SIG-M5 treated with dmso at 0.1 percent for 504 hours (cell line): ENCODE measurements around the gene OLR1.
"Not testable (repeated sequence)": the region's sequence is repeated elsewhere in the genome, so short reads cannot be mapped to it uniquely, and the experiment has no call there.

ENCODE experiments used
- DNase-seq: peaks from one replicate; lab custom pipeline; 2025; ENCODE audit not compliant: unreplicated experiment; lab: John Stamatoyannopoulos, UW

OLR1 gene

DNA sequence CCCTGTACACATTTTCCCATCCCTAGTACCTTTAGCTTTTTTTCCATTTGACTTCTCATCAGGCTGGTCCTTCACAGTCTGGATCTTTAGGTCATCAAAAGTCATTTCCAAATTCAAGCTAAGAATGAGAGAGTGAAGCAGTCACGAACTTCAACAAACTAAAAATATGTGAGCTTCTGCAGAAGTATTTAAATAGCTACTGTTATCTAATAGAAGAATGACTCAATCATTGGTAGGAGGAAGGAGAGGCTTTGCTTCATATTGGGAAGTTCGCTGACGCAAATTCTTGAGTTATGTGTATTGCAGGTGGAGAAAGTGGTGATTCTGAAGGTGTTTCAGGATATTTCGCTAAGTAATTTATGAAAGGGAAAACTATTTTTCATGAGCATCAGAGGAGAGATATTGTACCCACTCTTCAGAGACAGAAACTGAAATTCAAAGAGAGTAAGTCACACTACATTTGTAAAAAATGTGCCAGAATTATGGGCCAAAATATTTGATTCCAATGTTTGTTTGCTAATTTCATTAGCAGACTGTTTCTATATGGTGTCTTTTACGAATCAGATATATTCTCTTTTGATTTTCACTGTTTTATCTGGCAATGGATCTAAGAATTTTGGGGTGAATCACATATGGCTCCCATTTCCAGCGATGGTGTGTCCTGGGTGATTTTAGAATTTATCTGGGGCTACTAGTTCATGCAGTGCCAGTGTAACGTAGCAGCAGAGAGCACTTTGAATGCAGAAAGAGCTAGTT, at the start of gene OLR1:
Gene OLR1, minus strand, starts transcription at position 160 of the 756 bp plus-strand sequence. Its CDS starts 55 bp downstream, at position 105.
- peak; percentile 65 for DNase-seq

DNA sequence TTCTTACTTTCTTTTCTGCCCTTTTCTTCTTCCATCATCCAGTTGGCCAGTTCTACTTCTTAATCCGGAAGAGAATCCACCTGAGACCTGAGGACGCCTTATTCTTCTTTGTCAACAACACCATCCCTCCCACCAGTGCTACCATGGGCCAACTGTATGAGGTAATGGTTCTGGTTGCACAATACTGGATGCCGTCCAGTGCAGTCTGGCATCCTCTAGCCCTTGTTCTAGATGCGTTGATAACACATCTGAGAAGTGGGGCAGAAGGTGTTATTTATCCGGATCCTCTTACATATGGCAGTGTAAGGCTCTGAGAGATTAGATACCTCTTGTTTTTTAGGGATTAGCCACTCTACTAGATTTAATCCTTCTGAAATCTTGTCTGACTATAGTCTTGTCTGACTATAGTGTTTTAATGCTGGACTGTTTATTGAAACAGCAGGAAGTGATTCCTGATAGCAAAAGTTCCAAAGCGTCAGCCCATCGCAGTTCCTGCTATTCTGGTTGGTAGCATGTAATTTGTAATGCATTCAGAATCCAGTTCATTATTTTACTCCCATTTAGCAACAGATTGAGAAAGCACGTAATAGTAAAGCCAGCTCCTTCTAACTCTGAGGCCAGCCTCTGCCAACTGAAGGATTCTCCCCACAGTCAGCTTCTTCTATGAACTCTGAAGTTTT, 48.6 kb upstream of the OLR1 start:
- DNase-seq = no peak

DNA sequence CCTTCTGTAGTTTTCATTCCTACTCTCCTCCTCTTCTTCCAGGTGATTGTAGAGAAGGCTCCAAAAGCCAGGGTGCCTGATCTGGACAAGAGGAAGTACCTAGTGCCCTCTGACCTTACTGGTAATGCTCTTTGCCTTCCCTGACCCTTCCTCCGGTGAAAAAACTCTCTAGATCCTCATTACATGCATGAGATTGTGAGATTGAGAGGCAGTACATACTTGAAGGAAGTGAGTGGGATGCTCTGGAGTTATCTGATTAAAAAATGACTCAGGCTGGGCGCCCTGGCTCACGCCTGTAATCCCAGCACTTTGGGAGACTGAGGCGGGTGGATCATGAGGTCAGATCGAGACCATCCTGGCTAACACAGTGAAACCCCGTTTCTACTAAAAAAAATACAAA, 46.1 kb upstream of the OLR1 start:
- DNase-seq = no peak

DNA sequence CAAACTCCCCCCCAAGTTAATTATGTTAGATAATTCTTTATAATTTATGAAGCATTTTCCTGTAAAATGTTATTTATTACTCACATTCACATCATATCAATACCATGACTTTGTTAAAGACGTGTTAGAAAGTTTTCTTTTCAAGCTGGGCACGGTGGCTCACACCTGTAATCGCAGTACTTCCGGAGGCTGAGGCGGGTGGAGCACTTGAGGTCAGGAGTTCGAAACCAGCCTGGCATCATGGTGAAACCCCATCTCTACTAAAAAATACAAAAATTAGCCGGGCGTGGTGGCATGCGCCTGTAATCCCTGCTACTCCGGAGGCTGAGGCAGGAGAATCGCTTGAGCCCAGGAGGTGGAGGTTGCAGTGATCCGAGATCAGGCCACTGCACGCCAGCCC, 44.0 kb upstream of the OLR1 start:
- not testable (repeated sequence) for DNase-seq

DNA sequence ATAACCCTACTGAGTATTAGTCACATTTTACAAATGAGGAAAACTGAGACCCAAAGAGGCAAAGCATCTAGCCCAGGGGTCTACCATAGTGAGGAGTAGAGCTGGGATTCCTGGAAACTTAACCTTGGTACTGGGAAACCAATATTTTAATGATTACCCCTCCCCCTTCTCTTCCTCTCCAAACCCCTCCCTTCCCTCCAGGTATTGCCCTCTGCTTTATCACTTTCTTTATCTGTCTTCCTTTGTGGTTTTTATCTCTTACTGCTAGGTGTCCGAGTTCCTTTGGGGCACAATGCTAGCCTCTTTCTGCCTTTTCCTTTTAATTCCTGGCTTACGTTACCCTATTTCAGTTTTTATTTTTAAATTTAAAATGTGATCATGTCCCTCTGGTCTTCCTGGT, 43.5 kb upstream of the OLR1 start:
- no peak for DNase-seq

DNA sequence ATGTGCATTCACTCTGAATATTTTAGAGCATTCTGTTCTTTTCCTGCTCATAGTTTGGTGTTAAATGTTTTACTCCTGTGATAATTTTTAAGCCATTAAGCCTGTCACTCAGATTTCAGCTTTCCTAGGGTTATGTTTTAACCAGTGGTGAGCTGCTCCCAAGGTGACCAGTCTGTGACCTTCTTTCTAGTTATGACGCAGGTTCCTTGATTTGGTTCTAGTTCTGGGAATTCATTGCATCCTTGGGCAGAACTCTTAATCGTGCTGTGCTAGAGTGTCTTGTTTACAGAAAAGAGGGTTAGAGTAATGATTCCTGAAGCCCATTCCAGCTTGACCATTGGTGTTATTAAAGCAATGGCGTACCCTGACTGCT, 42.9 kb upstream of the OLR1 start:
- no peak for DNase-seq

DNA sequence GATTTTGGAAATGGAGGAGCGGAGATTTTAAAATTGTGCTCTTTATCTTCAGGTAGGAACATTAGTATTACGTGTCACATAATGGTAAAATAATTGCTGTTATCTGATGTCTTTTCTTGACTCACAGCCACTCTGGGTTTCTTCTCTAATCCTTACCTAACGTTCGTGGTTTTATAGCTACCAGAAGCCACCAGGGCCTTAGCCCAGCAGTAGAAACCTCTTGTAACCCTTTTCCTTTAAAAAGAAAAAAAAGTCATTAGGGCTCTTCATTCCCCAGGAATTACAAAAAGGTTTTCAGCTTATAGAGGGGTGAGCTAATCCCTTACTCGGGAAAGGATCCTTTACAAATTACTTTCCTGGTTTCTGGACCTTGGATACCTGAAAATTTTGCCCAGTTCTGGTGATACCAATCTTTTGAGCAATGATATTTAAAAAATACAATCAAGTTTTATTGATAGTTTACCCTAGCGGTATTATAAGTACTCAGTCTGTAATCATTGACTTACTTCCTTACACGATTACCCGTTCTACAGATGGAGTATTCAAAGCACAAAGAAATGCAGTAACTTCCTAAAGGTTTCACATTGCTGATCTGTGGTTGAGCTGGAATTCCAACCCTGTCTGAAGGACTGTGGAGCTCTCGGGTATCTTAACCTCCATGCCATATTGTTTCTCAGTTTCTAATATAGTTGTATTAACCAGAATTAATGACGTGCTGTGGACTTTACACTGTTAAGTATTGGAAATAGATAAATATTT, 42.4 kb upstream of the OLR1 start:
- DNase-seq = no peak

DNA sequence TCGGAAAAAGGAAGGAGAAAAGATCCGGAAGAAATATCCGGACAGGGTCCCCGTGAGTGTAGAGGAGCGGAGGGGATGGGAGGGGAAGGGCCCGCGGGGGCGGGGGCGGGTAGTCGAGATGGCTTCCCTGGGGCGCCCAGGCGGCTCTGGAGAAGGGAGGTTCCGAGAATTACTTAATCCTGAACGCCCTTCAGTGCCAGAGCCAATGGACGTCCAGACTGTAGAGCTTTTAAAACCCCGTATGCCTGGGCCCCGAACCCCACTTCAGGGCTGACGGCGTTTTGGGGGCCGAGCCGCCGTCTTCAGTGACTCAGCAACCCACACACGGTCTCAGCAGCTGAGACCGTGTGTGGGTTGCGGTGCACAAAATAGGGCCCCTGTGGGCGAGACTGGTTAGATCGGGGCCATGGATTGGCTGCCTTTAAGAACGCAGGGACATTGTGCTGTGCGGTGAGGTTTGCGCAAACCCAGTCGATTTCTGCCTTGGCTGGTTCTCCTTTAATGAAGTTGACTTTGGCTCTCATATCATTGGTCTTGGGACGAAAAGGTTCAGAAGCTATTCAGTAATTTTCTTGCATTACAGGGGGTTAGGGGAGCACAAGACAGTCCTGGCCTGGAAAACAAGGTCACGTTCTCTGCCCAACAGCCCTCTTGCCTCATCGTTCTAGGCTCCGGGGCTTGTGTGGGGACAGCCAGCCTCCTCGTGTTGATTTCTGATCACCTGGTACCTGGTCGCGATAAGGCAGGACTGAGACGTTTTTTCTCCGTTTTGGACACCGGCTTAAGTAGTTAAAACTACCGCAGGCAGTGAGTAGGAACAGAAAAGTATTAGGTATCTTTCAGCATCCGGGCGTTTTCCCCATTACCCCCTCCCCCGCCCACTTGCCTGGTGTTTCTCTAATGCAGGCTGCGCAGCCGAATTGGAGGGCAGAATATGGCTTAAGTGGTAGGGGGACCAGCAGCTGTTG, 41.5 kb upstream of the OLR1 start:
- peak; percentile 95 for DNase-seq

DNA sequence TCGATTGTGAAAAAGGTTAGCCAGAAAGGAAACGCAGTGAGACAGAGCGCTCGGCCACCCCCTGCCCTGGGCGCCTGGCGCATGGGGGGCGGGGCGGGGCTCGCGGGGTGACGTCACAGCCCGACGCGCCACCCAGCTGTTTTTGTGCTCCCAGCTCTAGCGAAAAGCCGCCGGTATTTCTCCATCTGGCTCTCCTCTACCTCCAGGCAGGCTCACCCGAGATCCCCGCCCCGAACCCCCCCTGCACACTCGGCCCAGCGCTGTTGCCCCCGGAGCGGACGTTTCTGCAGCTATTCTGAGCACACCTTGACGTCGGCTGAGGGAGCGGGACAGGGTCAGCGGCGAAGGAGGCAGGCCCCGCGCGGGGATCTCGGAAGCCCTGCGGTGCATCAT, 40.8 kb upstream of the OLR1 start, which contains the start of gene GABARAPL1:
Gene GABARAPL1, plus strand, starts transcription at position 139 of the 393 bp plus-strand sequence. Its CDS starts 253 bp downstream, at position 392.
- DNase-seq = peak; percentile 76

DNA sequence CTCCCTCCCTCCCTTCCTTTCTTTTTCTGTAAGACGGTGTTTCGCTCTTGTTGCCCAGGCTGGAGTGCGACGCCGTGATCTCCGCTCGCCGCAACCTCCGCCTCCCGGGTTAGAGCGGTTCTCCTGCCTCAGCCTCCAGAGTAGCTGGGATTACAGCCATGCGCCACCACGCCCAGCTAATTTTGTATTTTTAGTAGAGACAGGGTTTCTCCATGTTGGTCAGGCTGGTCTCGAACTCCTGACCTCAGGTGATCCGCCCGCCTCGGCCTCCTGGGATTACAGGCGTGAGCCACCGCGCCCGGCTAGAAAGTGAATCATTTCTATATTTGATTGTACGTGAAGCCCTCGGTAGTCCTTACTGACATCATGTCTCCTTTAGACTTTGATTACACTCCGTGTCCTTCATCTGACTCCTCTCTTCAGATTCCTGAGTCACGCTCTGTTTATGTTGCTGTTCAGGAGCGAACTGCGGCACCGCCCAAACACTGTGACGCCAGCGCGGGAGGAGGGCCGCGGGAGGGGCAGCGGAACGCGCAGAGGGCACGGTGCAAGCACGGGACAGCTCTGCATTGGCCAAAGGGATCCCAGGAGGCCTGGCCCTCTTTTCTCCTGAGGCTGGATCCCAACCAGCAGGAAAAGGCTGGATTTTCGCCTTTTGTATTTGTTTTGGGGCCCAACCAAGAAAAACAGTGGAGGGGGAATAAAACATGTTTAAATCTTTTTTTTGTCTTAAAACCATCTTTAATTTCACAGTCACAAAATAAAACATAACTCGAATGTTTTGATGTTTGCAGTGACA, 40.2 kb upstream of the OLR1 start:
- peak; percentile 92 for DNase-seq

DNA sequence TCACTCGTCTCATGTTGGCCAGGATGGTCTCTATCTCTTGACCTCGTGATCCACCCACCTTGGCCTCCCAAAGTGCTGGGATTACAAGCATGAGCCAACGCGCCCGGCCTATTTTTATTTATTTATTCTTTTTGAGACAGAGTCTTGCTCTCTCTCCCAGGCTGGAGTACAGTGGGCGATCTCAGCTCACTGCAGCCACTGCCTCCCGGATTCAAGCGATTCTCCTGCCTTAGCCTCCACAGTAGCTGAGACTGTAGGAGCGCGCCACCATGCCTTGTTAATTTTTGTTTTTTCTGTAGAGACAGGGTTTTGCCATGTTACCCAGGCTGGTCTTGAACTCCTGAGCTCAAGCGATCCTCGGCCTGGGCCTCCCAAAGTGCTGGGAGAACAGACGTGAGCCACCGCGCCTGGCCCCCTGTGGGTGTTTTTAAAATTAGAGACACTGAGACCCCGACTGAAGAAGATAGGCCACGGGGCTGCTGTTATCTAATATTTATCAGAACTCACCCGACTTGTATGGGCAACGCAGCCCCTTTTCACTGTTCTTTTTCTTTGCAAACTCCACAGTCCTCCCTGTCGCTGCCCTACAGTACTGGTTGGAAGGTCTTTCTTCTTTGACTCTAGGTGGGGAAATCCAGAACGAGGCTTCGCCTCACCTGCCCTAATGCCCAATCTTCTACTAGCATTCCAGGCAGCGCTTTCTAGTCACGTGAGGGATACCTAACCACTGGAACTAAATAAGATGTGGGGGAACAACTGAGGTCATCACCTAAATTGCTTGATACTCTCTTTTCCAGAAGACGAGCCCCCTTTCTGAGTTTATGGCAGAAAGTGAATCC, 39.4 kb upstream of the OLR1 start:
- DNase-seq = no peak

DNA sequence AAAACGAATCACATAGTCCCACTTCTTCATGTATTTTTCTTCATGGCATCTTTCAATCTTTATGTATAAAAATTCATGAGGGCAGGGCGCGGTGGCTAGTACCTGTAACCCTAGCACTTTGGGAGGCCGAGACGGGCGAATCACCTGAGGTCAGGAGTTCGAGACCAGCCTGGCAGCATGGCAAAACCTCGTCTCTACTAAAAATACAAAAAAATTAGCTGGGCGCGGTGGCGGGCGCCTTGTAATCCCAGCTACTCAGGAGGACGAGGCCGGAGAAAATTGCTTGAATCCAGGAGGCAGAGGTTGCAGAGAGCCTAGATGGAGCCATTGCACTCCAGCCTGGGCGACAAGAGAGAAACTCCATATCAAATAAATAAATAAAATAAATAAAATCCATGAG, 38.3 kb upstream of the OLR1 start:
- no peak for DNase-seq

DNA sequence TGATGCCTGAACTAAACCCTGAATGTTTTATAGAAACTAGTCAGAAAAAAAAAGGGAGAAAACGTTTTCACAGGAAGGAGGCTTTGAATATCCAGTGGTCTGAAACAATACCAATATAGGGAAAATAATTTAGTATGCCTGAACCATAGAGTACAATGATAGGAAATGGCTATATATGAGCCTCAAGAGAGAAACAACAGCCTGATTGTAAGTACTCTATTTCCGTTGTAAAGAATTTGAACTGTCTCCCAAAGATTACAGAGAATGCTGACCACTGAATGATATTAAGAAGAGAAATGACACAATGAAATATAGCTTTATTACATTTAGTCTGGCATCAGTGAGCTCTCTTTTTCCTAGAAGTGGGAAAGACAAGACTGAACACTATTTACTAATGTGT, 35.2 kb upstream of the OLR1 start:
- DNase-seq = no peak

DNA sequence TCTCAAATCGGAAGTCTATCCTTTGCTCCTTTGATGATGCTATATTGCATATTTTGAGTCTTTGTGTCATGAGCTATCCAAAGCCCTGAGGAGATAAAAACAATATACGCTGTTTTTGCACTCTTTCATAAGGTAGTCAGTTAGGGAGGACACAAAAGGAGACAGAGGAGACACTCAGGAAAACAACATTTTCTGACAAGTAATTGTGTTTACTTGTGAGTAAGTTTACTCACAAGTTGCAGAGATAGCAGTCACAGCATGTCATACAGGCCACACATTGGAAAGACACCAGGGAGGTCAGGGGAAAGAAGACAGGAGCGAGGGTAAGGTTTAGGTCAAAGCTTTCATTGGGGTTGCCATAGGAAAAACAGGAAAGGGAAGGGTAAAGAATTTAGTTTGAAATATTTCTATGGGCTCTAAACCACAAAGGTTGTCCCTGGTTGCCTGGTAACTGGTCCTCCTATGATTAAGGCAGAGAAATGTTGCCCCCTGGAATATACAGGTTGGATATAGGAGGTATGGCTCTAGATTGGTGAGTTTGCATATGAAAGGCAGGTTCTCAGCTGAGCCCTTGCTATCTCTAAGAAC, 33.4 kb upstream of the OLR1 start:
- no peak for DNase-seq

DNA sequence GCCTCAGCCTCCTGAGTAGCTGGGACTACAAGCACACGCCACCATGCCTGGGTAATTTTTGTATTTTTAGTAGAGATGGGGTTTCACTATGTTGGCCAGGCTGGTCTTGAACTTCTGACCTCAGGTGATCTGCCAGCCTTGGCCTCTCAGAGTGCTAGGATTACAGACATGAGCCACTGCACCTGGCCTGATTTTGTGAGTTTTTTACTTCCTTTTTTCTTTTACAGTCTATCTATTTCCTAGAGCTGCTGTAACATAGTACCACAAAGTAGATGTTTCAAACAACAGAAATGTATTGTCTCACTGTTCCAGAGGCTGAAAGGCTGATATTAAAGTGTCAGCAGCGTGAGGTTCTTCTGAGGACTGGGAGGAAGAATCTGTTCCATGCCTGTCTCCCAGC, 32.6 kb upstream of the OLR1 start:
- not testable (repeated sequence) for DNase-seq

DNA sequence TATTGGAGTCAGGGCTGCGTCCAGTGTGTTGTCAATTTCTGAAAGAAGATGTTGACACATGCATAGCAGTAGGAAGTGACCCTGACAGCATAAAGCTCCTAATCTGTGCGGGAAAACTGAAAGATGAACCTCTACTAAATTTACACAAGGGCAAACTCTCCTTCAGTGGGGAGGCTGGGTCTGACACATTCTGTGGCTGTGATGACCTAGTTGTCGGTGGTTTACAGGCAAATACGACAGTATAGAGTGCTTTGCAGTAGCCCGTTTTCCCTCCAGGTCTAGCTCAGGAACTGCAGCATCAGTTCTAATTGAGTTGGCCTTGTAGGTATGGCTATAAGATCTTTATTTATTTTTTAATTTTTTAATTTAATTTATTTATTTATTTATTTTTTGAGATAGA, 25.9 kb upstream of the OLR1 start:
- no peak for DNase-seq

DNA sequence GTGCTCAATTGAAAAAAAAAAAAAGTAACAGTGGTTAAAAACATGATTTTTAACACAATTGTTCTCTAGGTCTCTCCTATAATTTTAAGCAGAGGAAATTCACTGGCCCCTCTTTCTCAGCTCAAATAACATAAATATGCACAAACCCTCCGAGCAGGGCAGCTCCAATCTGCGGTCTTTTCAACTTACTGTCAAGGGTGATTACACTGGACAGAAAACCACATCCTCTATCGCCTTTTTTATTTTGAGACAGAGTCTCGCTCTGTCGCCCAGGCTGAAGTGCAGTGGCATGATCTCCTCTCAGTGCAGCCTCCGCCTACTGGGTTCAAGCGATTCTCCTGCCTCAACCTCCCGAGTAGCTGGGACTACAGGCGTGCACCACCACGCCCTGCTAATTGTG, 24.3 kb upstream of the OLR1 start:
- peak; percentile 25 for DNase-seq

DNA sequence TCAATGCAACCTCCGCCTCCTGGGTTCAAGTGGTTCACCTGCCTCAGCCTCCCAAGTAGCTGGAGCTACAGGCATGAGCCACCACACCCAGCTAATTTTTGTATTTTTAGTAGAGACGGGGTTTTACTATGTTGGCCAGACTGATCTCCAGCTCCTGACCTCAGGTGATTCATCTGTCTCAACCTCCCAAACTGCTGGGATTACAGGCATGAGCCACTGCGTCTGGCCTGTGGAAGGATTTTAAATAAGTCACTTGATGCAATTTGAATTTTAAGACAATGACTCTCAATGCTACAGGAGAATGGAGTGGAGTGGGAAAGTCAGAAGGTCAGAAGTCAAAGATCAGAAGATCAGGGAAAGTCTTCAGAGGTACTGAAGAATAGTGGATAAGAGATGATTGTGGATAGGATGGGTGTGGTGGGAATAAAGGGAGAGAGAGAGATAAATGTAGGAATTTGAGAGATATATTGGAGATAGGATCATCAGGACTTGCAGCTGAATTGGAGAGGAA, 22.3 kb upstream of the OLR1 start:
- DNase-seq = no peak
